ENCODE measurements around the gene IFNK. TPM values are rescaled to one million over a fixed set of nuclear protein-coding genes. Genes with fewer than 3 reads are reported as not detected.
"Not testable (repeated sequence)": the region's sequence is repeated elsewhere in the genome, so short reads cannot be mapped to it uniquely, and the experiment has no call there.

The IFNK gene
- total and polyA plus RNA-seq, 8 donors = 0.14 TPM; not detected in 7

DNA sequence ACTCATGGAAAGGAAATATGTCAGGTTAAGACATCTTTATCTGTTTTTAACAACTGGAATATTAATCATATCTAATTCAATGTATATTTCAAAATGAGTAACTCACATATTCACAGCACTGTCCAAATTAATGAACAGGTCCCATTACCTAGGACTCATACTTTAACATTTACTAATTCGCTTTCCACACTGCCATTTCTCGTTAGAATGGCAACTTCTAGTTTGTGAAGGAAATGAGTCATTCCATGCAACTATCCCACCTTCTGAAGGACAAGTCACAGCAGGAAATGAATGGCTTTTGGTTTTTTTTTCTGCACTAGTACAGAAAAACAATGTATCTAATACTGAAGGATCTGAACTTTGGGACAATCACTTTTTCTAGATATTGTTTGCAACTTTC is 24.6 kb upstream of the IFNK start:
- Histone ChIP-seq H3K27me3 (no peaks in the 10 kb centered on the region), H3K9me3 (peaks cover 0 to under 1% of the 10 kb centered on the region in 2 donors), H3K27ac (no peak overlapping the region), H3K36me3 (no peaks in the 10 kb centered on the region), H3K4me3 (no peak overlapping the region), H3K4me1 (peaks cover 0 to 10% of the 10 kb centered on the region in 2 donors)
- ATAC-seq (no peak), DNase-seq (no peak)
- intact Hi-C loops (cut with DNase I) = no loop called here
- TF ChIP-seq, protein P1, sequence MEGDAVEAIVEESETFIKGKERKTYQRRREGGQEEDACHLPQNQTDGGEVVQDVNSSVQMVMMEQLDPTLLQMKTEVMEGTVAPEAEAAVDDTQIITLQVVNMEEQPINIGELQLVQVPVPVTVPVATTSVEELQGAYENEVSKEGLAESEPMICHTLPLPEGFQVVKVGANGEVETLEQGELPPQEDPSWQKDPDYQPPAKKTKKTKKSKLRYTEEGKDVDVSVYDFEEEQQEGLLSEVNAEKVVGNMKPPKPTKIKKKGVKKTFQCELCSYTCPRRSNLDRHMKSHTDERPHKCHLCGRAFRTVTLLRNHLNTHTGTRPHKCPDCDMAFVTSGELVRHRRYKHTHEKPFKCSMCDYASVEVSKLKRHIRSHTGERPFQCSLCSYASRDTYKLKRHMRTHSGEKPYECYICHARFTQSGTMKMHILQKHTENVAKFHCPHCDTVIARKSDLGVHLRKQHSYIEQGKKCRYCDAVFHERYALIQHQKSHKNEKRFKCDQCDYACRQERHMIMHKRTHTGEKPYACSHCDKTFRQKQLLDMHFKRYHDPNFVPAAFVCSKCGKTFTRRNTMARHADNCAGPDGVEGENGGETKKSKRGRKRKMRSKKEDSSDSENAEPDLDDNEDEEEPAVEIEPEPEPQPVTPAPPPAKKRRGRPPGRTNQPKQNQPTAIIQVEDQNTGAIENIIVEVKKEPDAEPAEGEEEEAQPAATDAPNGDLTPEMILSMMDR (IDR thresholded peaks at IDR 0.05) = no peak

DNA sequence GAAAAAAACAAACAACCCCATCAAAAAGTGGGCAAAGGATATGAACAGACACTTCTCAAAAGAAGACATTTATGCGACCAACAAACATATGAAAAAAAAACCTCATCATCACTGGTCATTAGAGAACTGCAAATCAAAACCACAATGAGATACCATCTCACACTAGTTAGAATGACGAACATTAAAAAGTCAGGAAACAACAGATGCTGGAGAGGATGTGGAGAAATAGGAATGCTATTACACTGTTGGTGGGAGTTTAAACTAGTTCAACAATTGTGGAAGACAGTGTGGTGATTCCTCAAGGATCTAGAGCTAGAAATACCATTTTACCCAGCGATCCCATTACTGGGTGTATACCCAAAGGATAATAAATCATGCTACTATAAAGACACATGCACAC is 23.2 kb upstream of the IFNK start:
- H3K4me1 ChIP-seq; DNase-seq; ATAC-seq; H3K27ac ChIP-seq; H3K9me3 ChIP-seq; H3K36me3 ChIP-seq; intact Hi-C loops (cut with DNase I); H3K27me3 ChIP-seq; H3K4me3 ChIP-seq: not testable (repeated sequence)

DNA sequence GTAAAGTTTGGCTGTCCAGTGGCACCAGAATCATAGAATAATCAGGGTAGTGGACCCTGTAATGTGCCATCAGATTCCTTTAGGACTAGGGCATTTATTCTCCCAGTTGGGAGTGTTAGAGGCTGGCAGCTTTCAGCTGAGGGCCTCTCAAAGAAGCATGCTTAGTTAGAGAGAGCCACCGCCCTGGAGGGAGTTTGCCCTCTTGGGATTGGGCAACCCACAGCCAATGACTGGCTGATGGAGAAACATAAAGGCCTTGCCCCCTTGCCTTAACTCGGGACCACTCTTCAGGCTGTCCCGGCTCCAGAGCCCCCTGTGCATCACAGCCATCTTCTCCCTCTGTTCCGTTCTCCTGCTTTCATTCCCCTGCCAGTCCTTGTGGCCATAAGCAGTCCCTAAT is 20.5 kb upstream of the IFNK start:
- TF ChIP-seq, protein P1 (IDR thresholded peaks at IDR 0.05) = no peak
- H3K9me3 ChIP-seq = no peaks in the 10 kb centered on the region
- peaks cover 0 to 10% of the 10 kb centered on the region in 2 donors for H3K4me1 ChIP-seq
- ATAC-seq (no peak), DNase-seq (no peak)
- H3K36me3 ChIP-seq = no peaks in the 10 kb centered on the region
- H3K27me3 ChIP-seq = no peaks in the 10 kb centered on the region
- no peak overlapping the region for H3K27ac ChIP-seq
- H3K4me3 ChIP-seq = no peak overlapping the region
- intact Hi-C loops (cut with DNase I) = no loop called here

DNA sequence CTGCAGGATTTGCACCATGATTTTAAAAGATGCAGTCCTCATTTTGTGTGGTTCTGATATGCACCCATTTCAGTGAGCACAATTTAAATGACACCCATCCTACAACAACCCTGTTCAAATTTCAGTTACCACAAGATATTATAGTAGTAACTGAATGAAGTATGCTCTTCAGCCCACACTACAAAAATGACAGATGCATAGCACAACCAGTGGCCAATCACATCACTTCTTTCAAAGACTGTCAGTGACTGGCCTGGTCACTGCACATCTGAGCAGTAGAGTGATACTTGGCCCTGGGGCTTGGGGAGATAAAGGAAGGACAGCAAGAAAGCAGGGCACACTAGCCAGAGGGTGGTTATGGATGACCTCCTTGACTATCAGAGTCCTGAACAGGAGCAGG is 19.8 kb upstream of the IFNK start:
- ATAC-seq (no peak), DNase-seq (no peak)
- Histone ChIP-seq H3K9me3 (no peaks in the 10 kb centered on the region), H3K4me1 (peaks cover 0 to 8% of the 10 kb centered on the region in 2 donors), H3K4me3 (no peak overlapping the region), H3K27ac (no peak overlapping the region), H3K27me3 (no peaks in the 10 kb centered on the region), H3K36me3 (no peaks in the 10 kb centered on the region)
- intact Hi-C loops (cut with DNase I) = no loop called here
- TF ChIP-seq, protein P1 (IDR thresholded peaks at IDR 0.05) = no peak

DNA sequence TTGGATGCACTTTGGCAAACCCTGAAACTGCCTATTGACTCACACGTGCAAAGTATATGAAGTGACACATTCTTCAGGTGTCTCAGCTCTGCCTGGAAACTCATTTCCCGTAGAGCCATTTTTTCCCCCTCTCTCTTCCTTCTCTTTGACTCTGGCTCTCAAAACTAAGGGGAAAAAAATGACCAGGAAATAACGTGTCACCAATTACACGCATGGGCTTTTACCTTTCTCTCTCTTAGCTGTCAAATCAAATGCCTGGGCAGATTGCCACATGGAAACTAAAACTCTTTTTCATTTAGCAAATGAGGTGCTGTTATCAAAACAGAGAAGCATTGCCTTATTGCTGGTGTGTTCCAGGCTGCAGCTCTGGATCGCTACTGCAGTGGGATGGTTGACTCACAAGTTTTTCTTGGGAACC is 18.3 kb upstream of the IFNK start:
- intact Hi-C loops (cut with DNase I) = no loop called here
- TF ChIP-seq, protein P1 (IDR thresholded peaks at IDR 0.05) = no peak
- no peaks in the 10 kb centered on the region for H3K27me3 ChIP-seq
- no peak overlapping the region for H3K4me3 ChIP-seq
- no peaks in the 10 kb centered on the region for H3K9me3 ChIP-seq
- H3K4me1 ChIP-seq = no peaks in the 10 kb centered on the region
- no peak overlapping the region for H3K27ac ChIP-seq
- DNase-seq (no peak), ATAC-seq (peak; percentile 51)
- H3K36me3 ChIP-seq = no peaks in the 10 kb centered on the region

DNA sequence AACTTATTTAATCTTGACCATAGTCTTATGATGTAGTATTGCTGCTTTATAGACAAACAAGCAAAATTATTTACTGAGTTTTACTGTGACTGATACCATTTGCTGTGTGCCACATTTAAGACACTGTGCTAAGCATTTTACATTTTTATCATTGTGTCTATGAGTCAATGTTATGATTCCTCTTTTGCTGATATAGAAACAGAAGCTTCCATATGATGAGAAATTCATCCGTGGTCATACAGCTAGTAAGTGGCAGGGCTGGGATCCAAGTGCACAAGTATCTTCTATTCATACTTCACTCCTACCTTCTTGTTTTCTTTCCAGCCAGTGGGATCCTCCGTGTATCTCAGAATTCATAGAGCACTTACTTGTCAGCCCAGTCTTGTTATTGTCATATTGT is 17.1 kb upstream of the IFNK start:
- ATAC-seq = no peak
- H3K9me3 ChIP-seq = no peaks in the 10 kb centered on the region
- no peak overlapping the region for H3K4me3 ChIP-seq
- H3K27me3 ChIP-seq = no peaks in the 10 kb centered on the region
- H3K4me1 ChIP-seq = no peaks in the 10 kb centered on the region
- H3K36me3 ChIP-seq = no peaks in the 10 kb centered on the region
- intact Hi-C loops (cut with DNase I) = no loop called here
- no peak overlapping the region for H3K27ac ChIP-seq
- TF ChIP-seq, protein P1 (IDR thresholded peaks at IDR 0.05) = no peak
- DNase-seq = no peak

Measured in left lung (tissue), 10 donors.